NCI-H2107 treated with DMSO at 0.1 percent for 48 hours (cell line): ENCODE data around the gene LYPLAL1.
"Not testable (repeated sequence)": the region's sequence is repeated elsewhere in the genome, so short reads cannot be mapped to it uniquely, and the experiment has no call there.

Source experiments
- DNase-seq: peaks from one replicate; lab custom pipeline; 2025; ENCODE audit not compliant: unreplicated experiment; lab: John Stamatoyannopoulos, UW

The LYPLAL1 gene

GRCh38 chr1:219209578-219209977 is 35.9 kb downstream of the LYPLAL1 start:
- DNase-seq = no peak

DNA sequence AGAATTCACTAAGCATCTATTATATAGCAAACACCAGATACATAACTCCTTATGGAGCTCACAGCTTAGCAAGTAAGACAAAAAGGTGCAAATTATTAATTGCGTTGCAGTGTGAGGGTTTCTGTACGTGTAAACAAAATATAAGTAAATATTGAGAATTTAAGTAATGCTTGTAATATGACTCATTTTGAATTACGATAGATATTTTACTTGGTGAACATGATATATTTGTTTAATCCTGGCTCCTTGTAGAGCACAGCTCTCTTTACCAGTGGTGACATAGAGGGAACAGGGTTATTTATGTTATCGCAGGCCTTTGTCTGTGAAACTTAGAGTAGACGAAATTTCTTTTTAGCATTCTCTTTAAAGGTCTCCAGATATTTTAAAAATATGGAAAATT is 36.4 kb downstream of the LYPLAL1 start:
- DNase-seq = no peak

DNA sequence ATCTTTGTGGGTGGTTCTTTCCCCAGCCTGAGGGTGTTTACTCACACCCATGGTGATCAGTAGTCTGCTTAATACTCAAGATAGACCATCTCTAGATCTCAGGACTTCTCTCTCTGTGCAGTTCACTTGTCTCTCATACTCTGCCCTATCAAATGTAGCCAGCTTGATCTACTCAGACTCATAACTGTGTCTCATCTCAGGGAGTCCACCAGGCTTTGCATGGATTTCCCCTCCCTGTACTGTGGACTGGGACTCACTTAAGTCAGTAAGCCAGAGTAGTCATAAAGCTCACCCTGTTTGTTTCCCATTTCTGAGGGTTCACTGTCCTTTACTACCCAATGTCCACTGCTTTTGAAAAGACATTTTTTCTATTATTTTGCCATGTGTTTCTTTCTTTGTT is 41.8 kb downstream of the LYPLAL1 start:
- DNase-seq = no peak

DNA sequence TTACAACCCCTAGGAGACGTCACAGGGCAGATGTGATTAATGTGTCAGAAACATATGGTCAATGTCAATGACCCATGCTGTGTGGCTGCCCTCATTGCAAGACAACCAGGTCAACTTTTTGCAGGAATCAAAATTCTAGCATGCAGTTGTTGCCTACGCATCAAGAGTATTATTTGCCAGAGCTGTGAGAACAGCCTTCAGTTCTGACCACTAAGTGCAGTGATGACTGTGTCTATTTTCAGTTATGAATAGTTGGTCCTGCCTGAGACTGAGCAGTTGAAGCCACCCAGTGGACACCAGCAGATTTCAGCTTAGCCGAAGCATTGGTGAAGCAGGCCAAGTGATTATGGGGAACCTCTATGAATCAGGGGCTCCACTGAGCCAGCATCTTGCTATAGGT is 47.3 kb downstream of the LYPLAL1 start:
- DNase-seq = no peak

GRCh38 chr1:219223496-219223895 is 49.8 kb downstream of the LYPLAL1 start:
- no peak for DNase-seq

DNA sequence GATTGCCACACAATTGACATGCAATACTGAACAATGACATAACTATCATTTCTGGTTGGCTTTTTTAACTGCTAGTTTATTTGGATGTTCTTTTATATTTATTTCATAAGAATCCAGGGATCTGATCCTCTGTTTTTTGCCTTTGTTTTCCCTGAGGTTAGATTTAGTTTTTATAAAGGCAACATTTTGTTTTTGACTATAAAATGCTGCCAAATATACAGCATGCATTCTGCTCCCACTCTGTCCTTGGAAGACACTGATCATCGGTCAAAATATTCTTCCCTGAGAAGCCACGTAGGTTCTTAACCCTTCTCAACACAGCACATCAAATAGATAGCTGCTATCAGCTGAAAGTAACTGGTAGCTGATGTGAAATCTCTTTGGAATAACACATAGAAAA is 52.5 kb downstream of the LYPLAL1 start:
- no peak for DNase-seq

DNA sequence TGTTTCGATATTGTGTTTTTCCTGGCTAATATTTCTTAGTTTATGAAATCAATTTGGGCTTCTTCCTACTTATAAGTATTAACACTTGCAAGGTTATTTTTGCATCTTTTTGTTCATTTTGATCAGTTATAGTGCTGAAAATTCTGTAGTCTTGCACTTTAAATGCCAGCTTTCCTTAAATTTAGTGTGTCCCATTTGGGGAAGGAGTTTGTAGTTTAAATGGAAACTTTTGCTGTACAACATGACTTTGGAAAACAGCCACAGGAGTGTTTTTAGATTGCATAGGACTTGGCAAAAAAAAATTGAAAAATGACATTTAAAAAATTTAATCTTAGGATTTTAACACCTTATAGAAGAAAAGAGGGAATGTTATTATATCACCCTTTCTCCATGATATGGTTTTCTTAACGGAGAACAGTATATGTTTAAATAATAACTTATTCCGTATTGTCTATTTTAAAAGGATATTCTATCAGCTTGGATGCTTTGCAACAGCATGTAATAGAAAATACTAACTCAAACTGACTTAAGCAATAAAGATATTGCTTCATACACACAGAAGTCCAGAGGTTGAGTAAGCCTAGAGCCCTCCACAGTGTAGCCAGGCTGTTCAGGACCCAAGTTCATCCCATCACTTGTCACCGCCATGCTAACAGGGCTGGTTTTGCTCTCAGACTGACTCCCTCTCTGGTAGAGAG is 53.8 kb downstream of the LYPLAL1 start:
- DNase-seq = no peak

DNA sequence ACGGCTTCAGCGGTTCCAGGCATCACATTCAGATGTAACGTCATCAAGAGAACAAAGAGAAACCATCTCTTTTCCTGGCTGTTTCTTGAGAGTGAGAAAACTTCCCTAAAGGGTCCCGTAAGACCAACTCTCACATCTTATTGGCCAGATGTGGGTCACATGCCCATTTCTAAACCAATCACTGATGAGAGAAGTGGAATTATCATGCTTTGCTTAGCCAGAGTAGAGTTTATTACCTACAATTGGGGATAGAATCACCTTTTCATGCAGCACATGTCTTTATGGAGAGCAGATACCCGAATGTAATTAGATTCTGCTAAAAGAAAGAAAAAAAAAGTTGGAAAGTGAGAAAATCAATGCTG is 54.4 kb downstream of the LYPLAL1 start:
- no peak for DNase-seq

DNA sequence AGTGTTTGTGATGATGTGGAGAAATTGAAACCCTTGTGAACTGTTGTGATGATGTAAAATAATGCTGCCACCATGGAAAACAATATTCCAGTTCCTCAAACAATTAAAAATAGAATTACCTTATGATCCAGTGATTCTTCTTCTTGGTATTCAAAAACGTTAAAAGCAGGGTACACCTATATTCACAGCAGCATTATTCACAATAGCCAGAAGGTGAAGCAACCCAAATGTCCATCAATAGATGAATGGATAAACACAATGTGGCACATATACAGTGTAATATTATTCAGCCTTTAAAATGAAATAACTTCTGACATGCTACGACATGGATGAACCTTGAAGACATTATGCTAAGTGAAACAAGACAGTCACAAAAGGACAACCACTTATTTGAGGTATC is 59.2 kb downstream of the LYPLAL1 start:
- no peak for DNase-seq

- DNase-seq = no peak
Observed at GRCh38 chr1:219235903-219236481, 62.3 kb downstream of the LYPLAL1 start.

GRCh38 chr1:219236933-219237610 is 63.4 kb downstream of the LYPLAL1 start:
- no peak for DNase-seq

- DNase-seq = no peak
Observed at GRCh38 chr1:219239518-219239917, 65.8 kb downstream of the LYPLAL1 start.

DNA sequence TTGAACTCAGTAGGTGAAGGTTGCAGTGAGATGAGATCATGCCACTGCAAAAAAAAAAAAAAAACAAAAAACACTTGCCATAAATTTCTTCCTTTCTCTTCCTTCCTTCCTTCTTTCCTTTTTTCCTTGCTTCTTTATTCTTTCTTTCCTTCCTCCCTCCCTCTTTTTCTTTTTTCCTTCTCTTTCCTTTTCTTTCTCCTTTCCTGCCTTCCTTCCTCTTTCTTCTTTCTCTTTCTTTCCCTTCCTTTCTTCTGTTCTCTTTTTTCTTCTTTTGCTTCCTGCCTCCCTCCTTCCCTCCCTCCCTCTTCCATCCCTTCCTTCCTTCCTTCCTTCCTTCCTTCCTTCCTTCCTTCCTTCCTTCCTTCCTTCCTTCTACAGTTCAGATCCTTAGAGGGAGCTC is 71.2 kb downstream of the LYPLAL1 start:
- DNase-seq = no peak

GRCh38 chr1:219247441-219247840 is 73.8 kb downstream of the LYPLAL1 start:
- no peak for DNase-seq

- not testable (repeated sequence) for DNase-seq
Observed at GRCh38 chr1:219250468-219250867, 76.8 kb downstream of the LYPLAL1 start.

DNA sequence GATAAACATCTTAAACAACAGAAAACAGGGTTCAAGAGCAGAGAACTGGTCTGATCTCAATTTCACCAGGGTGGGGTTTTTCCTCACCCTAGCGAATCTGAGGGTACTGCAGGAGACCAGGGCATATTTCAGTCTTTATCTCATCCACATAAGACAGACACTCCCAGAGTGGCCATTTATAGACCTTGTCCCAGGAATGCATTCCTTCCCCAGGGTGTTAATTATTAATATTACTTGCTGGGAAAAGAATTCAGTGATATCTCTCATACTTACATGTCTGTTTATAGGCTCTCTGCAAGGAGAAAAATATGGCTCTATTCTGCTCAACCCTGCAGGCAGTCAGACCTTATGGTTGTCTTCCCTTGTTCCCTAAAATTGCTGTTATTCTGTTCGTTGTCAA is 84.1 kb downstream of the LYPLAL1 start:
- no peak for DNase-seq

- no peak for DNase-seq
Observed at GRCh38 chr1:219261454-219261853, 87.8 kb downstream of the LYPLAL1 start.
